Measurements from ENCODE around the gene HECTD4.

GRCh38 chr12:112308161-112308560, 74.1 kb downstream of the HECTD4 start:
- no peak for TF ChIP-seq POLR2AphosphoS5 (IDR thresholded peaks at IDR 0.05)
- TF ChIP-seq POLR2A (IDR thresholded peaks at IDR 0.05) = no peak
- no peak for TF ChIP-seq CTCF (IDR thresholded peaks at IDR 0.05 in 8 of 11, conservative IDR thresholded peaks at IDR 0.05 in 3 of 11)
